Germinal center (tissue), 1 donor: ENCODE results near the gene PPM1L.
"Not testable (repeated sequence)": the region's sequence is repeated elsewhere in the genome, so short reads cannot be mapped to it uniquely, and the experiment has no call there.

Source experiments
- DNase-seq: peaks from one replicate; pipeline ENCODE4 v3.0.0; 2012; ENCODE audit warnings: mixed read lengths, low spot score

The PPM1L gene

GRCh38 chr3:160987982-160988964, 232.2 kb downstream of the PPM1L start:
- no peak for DNase-seq

DNA sequence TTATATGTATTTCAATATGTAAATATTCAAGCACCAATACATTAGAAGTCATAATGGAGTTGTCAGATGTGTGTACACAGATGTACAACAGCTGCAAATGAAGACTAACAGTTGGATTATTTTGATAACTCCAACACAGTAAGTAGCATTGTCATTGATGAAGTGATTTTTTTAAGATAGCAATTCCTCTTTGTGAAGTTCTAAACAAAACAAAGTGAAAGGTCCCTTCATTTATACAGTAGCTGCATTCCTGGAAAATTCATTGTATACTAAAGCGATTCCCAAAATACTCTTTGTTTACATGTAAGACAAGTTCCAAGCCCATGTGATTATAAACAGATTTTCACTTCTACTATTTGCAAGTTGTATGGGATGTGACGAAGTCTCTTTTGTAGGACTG, 234.4 kb downstream of the PPM1L start:
- DNase-seq: no peak

- DNase-seq: no peak
Measured at GRCh38 chr3:160992712-160993111, 236.7 kb downstream of the PPM1L start.

DNA sequence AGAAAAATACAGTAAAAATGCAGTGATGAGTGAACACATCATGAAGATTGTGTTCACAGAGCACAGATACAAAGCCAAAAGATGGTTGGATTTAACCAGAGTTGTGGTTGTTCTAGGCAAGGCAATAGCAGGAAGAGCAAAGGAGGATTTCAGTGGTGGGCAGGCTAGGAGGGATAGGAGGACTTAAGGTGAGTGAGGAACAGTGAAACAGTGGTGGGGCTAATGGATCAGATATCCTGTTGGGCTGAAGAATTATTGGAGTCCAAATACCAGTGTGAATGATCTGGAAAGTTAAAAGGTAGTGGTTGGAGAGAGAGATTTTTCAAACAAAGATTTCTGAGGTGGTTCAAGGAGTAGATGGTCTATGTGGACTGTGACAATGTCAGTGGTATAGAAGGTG, 240.8 kb downstream of the PPM1L start:
- no peak for DNase-seq

DNA sequence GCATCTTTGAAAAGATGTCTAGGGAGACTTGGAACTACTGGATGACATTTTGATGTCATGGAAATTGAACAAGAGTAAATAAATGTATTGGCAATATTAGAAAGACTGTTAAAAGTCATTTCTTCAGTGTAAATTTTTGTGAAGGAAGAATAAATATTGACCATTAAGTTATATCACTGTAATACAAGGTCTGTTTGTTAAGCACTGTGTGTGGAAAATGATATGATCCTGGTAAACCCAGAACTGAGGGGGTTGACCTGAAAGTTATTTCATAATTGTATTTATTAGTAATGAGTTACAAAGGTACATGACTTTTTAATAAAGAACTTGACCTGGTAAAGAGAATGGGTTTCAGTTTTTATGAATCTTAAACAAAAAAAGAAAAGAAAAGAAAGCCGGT, 242.6 kb downstream of the PPM1L start:
- DNase-seq: no peak

GRCh38 chr3:160999274-160999673, 243.2 kb downstream of the PPM1L start:
- no peak for DNase-seq

- DNase-seq: no peak
Measured at GRCh38 chr3:161008086-161008485, 252.1 kb downstream of the PPM1L start.

GRCh38 chr3:161010151-161010550, 254.1 kb downstream of the PPM1L start:
- not testable (repeated sequence) for DNase-seq

- peak; percentile 30 for DNase-seq
Measured at GRCh38 chr3:161014843-161015749, 259.1 kb downstream of the PPM1L start.

GRCh38 chr3:161016417-161017313, 260.6 kb downstream of the PPM1L start:
- no peak for DNase-seq

- no peak for DNase-seq
Measured at GRCh38 chr3:161017971-161018370, 261.9 kb downstream of the PPM1L start.

DNA sequence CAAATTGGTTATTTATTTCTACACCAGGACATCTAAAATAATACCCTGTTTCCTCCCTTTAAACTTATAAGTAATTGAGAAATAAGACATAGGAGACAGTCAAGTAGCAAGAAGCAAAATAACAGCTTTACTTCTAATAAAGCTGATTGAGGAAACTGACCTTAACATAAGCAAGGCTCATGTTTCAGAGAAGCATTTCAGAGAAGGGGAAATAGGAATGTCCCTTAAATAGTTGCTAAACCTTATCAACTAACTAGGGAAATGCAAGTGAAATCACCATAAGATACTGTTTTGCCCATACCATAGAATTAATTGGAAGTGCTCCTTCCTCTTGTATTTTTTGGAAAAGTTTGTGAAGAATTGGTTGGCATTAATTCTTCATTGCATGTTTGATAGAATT, 264.2 kb downstream of the PPM1L start:
- no peak for DNase-seq

DNA sequence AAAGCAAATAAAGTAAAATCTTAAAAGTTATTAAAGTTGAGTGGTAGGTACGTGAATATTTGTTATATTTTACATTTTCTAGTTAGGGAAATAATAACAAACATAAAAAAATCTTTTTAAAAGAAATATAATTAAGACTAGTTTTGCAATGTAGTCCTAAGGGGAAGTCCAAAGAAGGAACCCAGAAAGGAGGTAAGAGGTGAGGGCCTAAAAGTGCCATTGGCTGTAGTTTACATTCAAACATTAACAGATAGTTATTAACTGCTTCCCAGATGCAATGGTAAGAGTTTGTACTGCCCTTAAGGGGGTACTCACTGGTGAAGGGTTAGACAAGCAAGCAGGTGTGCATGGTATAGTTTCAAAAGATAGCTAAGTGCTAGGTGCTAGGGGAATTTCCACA, 269.9 kb downstream of the PPM1L start:
- DNase-seq: no peak

DNA sequence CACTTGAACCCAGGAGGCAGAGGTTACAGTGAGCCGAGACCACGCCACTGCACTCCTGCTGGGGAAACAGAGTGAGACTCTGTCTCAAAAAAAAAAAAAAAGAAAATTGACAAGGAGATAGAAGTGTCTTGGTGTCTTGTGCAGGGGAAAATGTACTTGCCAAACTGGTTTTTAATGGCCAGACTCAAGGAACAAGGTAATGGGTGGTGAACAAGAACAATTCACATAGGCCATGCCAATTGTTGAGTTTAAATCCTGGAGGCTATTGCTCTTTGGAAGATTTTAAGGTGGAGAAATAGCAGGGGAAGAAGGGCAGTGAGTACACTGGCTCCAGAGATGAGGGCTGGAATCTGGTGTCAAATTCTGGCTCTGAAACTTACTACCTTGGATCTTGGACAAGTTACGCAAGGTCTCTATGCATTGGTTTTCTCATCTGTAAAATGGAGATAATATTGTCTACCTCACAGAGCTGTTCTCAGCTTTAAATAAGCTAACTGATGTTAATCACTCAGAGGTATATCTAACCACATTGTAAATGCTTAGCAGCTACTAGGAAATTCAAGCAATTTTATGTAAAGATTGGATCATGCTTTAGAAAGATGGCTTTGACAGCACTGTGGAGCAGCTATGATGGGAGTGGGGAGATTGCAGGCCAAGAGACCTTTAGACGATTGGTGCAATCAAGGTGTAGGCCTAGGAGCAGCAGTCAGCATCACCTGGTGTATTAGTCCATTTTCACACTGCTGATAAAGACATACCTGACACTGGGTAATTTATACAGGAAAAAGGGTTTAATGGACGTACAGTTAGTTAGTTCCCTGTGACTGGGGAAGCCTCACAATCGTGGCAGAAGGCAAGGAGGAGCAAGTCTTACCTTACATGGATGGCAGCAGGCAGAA, 270.8 kb downstream of the PPM1L start:
- no peak for DNase-seq

- no peak for DNase-seq
Measured at GRCh38 chr3:161028555-161029153, 272.6 kb downstream of the PPM1L start.

DNA sequence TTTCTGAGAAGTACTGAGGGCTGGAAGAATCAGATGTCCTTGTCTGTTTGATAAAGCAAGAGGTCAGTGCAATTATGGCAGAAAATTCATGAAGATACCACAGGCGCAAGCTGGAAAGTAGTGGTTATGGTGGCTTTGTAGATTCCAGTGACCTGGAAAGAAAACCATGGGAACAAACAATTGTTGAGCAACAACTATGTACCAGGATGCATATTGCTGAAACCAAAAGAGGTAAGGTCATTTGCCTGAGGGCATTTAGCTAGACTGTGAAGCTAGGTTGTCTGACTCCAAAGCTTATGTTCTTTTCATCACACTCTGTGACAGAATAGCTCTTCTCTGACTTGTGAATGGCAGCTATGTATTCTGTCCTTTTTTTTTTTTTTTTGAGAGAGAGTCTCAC, 275.1 kb downstream of the PPM1L start:
- DNase-seq: no peak

GRCh38 chr3:161034913-161035550, 279.0 kb downstream of the PPM1L start:
- not testable (repeated sequence) for DNase-seq

DNA sequence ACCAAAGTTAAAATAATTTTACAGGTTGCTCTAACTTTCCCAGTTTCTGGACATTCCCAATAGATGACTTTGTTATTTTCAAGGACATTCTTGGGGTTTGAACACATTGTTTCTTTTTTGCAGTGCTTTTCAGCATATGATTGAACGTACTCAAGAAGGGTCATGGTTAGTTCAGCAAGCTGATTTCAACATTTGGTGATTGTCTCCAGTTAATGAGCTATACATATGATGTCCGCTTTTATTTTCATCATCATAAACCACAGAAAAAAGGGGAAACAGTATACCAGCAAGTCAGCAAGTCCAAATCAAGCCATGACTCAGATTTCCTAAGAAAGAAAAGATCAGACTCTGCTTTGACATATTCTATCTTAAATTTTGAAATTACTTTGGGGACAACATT, 279.7 kb downstream of the PPM1L start:
- no peak for DNase-seq

GRCh38 chr3:161038725-161039124, 282.7 kb downstream of the PPM1L start:
- no peak for DNase-seq

DNA sequence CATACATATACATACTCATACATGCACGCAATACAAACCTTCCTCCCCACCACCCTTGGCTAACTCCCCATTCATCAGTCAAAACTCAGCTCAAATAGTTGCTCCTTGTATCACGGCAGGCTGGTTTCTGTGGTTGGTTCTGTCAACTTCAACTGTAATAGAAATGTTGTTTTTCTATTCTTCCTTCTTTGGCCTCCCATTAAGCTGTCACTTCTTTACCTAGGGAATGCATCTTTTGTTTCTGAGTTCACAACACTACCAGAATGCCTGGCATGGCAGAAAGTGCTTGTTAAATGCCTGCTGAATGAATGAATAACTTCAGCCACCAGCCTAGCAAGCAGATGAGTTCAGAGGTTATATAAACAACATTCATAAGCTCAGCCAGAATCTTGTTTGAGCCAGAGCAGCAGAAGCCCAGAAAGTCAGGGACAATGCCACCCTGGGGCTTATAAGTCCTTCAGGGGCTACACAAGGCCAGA, 286.0 kb downstream of the PPM1L start:
- no peak for DNase-seq
